Parathyroid adenoma (tissue), 2 donors: Measurements from ENCODE around the gene HRH3.
A peak's percentile ranks its signal among the peaks of the same experiment; 100 is the strongest.

Experiments used
- H2AFZ ChIP-seq: fragments of 300-600 bp; sonication (generic); one replicate; pipeline ENCODE4 v1.7.0; 2017; ENCODE audit warnings: antibody characterized with exemption, mild to moderate bottlenecking
- H3K27ac ChIP-seq: fragments of 300-600 bp; sonication (generic); one replicate; pipeline ENCODE4 v1.7.0; 2017
- H3K27me3 ChIP-seq: fragments of 300-600 bp; sonication (generic); one replicate; pipeline ENCODE4 v1.7.0; 2017; ENCODE audit warnings: low read length; ENCODE audit not compliant: control insufficient read depth, insufficient read depth
- H3K36me3 ChIP-seq: fragments of 300-600 bp; sonication (generic); one replicate; pipeline ENCODE4 v1.7.0; 2017; ENCODE audit warnings: low read length; ENCODE audit not compliant: control insufficient read depth, insufficient read depth
- H3K4me1 ChIP-seq: fragments of 300-600 bp; sonication (generic); one replicate; pipeline ENCODE4 v1.7.0; 2017; ENCODE audit warnings: control low read depth
- H3K4me2 ChIP-seq: fragments of 300-600 bp; sonication (generic); one replicate; pipeline ENCODE4 v1.7.0; 2017; ENCODE audit warnings: low read length
- H3K4me3 ChIP-seq: fragments of 300-600 bp; sonication (generic); one replicate; pipeline ENCODE4 v1.7.0; 2017; ENCODE audit warnings: low read depth, low read length
- H3K79me2 ChIP-seq: fragments of 300-600 bp; sonication (generic); one replicate; pipeline ENCODE4 v1.7.0; 2017; ENCODE audit warnings: control low read depth
- H3K9ac ChIP-seq: fragments of 300-600 bp; sonication (generic); one replicate; pipeline ENCODE4 v1.7.0; 2017; ENCODE audit warnings: mild to moderate bottlenecking
- H3K9me3 ChIP-seq: fragments of 300-600 bp; sonication (generic); one replicate; pipeline ENCODE4 v1.7.0; 2017; ENCODE audit warnings: low read length; ENCODE audit not compliant: control insufficient read depth
- TF ChIP-seq, protein P1 (sequence below): fragments of 300-600 bp; sonication (generic); IDR thresholded peaks from one replicate; pipeline ENCODE4 v1.7.0; 2017; ENCODE audit warnings: antibody characterized with exemption, mild to moderate bottlenecking
- donor health status: primary hyperparathyroidism.

Gene HRH3

DNA sequence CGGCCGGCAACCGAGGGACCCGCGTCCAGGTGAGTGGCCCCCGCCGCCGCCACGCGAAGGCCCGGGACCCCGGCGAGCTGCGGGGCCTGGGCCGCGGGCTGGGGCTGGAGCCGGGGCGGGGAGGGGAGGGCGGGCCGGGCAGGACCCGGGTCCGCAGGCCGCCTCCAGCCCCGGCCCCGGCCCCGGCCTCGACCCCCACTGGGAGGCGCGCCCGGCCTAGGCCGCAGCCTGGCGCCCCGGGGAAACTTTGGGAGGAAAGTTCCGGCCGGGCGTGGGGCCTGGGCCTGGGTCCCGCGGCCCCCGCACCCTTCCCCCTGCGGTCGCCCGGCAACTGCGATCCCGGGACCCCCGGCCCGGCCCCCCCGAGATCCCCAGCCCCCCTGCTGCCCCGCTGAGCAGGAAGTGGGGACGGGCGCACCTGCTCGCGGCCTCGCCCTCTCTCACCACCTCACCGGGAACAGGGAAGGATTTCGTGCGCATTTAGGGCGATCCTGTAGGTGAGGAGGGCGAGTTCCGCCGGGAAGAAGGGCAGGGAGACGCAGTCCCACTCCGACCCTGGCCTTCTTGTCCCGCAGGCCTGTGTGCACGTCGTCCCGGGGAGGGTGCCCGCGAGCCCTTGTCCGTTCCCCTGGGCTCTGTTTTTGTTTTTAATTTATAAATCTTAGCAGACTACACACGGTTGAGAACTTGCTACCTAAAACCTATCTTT is 18.6 kb upstream of the HRH3 start:
- peak overlapping the region; percentile 66 for H3K27ac ChIP-seq
- peak overlapping the region; percentile 39 for H2AFZ ChIP-seq
- H3K79me2 ChIP-seq: peaks cover 54% of the 10 kb centered on the region
- H3K4me2 ChIP-seq: peak overlapping the region; percentile 91
- no peaks in the 10 kb centered on the region for H3K36me3 ChIP-seq
- H3K4me1 ChIP-seq: peaks cover 16% of the 10 kb centered on the region
- H3K27me3 ChIP-seq: no peaks in the 10 kb centered on the region
- TF ChIP-seq, protein P1, sequence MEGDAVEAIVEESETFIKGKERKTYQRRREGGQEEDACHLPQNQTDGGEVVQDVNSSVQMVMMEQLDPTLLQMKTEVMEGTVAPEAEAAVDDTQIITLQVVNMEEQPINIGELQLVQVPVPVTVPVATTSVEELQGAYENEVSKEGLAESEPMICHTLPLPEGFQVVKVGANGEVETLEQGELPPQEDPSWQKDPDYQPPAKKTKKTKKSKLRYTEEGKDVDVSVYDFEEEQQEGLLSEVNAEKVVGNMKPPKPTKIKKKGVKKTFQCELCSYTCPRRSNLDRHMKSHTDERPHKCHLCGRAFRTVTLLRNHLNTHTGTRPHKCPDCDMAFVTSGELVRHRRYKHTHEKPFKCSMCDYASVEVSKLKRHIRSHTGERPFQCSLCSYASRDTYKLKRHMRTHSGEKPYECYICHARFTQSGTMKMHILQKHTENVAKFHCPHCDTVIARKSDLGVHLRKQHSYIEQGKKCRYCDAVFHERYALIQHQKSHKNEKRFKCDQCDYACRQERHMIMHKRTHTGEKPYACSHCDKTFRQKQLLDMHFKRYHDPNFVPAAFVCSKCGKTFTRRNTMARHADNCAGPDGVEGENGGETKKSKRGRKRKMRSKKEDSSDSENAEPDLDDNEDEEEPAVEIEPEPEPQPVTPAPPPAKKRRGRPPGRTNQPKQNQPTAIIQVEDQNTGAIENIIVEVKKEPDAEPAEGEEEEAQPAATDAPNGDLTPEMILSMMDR: no peak
- H3K4me3 ChIP-seq: peak overlapping the region; percentile 71
- no peaks in the 10 kb centered on the region for H3K9me3 ChIP-seq
- H3K9ac ChIP-seq: peak overlapping the region; percentile 57

DNA sequence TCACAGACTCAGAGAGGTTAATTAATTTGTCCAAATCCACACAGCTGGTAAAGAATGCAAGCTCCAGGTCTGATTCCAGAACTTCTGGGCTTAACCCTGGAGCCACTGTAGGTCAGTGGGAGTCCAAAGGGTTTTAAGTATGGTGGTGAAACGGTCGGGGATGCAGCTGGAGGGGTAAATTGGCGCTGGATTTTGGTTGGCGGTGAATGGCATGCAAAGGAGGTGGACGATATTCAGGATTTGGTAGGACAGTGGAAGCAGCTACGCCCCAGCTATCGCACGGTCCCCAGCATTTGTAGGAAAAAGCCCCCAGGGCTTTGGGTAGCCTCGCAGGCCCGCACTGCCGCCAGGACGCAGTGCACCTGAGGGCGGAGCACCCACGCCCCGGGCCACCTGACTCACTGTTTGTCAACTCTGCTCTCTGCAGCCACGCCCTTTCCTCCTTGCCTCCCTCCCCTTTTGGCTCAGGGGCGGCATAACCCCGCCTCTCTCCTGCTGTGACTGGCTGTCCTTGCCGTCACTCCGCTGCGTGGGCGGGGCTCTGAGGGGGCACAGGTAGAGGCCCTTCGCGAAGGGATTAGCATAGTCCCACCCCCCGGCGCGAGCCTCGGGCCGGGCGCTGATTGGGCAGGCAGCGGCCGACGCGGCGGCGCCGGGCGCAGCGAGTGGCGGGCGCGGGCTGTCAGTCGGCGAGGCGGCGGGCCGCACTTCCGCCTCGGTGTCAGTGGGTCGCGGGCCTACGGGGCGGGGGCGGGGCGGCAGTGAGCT is 17.9 kb upstream of the HRH3 start, which contains the start of gene OSBPL2:
OSBPL2 (plus strand) TSS at position 721 of the 768 bp plus-strand sequence. CDS start 17,664 bp downstream, outside the sequence.
- Histone ChIP-seq H3K79me2 (peaks cover 48% of the 10 kb centered on the region), H3K27me3 (no peaks in the 10 kb centered on the region), H3K4me1 (peaks cover 18% of the 10 kb centered on the region)

DNA sequence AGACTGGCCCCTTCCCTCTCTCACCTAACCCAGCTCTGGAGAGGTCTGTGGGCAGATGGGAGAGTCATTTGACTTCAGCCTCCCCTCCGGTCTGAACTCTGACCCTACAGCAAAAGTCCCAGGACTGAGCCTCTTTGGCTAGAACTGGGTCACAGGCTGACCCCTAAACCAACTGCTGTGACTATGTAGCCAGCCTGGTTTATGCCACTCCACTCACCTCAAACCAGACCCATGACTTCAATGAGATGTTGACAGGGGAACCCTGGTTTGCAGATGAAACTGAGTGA is 17.4 kb upstream of the HRH3 start:
- TF ChIP-seq, protein P1: no peak
- Histone ChIP-seq H3K4me1 (peaks cover 24% of the 10 kb centered on the region), H3K27ac (no peak overlapping the region), H3K4me3 (peak overlapping the region; percentile 58), H3K27me3 (no peaks in the 10 kb centered on the region), H3K79me2 (peaks cover 43% of the 10 kb centered on the region), H2AFZ (peak overlapping the region; percentile 81), H3K9ac (no peak overlapping the region), H3K36me3 (no peaks in the 10 kb centered on the region), H3K4me2 (peak overlapping the region; percentile 89), H3K9me3 (no peaks in the 10 kb centered on the region)

More for the DNA sequence above, 17.9 kb upstream of the HRH3 start, which contains the start of gene OSBPL2:
- TF ChIP-seq, protein P1: no peak
- Histone ChIP-seq H2AFZ (peak within 1 kb of the TSS; percentile 81), H3K36me3 (no peaks in the 10 kb centered on the region), H3K9ac (peak within 1 kb of the TSS; percentile 57), H3K4me2 (peak within 1 kb of the TSS; percentile 91), H3K27ac (peak within 1 kb of the TSS; percentile 66), H3K9me3 (no peaks in the 10 kb centered on the region), H3K4me3 (peak within 1 kb of the TSS; percentile 71)

DNA sequence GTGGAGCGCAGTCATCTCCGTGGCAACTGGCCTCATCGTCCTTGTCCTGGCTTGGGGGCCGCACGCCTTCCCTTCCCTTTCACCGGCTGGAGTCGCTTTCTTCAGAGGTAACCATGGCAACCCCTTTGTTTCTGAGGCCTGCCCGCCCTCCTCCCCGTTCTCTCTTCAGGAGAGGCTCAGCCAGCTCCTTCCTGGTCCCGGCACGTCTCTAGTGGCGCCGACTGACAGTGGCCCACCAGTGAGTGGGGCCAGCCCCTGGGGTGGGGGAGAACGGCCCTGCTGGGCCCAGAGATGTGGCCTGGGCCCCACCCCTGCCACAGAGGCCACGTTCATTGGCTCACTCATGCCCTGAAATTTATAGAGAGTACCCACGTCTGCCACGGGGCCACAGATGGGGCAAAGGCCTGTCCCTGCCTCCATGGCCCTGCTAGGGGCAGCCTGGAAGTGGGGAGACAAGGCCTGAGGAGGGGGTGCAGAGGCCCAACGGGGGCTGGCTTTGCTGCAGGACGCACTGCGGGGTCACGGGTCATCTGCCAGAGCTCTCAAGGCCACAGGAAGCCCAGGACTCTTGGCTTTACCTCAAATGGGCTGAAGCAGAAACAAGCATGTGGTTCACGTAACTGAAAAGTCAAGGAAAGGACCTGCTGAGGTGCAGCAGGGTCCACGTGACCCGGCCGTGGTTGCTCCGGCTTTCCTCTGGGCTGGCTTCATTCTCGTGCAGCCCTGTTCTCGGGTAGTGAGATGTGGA is 16.9 kb upstream of the HRH3 start:
- H3K36me3 ChIP-seq: no peaks in the 10 kb centered on the region
- no peak overlapping the region for H3K27ac ChIP-seq
- TF ChIP-seq, protein P1: no peak
- H3K4me1 ChIP-seq: peaks cover 29% of the 10 kb centered on the region
- no peak overlapping the region for H3K9ac ChIP-seq
- H3K9me3 ChIP-seq: no peaks in the 10 kb centered on the region
- peaks cover 38% of the 10 kb centered on the region for H3K79me2 ChIP-seq
- no peaks in the 10 kb centered on the region for H3K27me3 ChIP-seq
- peak overlapping the region; percentile 81 for H2AFZ ChIP-seq
- no peak overlapping the region for H3K4me2 ChIP-seq
- no peak overlapping the region for H3K4me3 ChIP-seq
